ENCODE results near the gene UBE2H. TPM values are rescaled to one million over a fixed set of nuclear protein-coding genes. Genes with fewer than 3 reads are reported as not detected.
"Not testable (repeated sequence)": the region's sequence is repeated elsewhere in the genome, so short reads cannot be mapped to it uniquely, and the experiment has no call there.

The UBE2H gene
- total RNA-seq, 1 experiment from 2014 or later = 34.7 TPM

DNA sequence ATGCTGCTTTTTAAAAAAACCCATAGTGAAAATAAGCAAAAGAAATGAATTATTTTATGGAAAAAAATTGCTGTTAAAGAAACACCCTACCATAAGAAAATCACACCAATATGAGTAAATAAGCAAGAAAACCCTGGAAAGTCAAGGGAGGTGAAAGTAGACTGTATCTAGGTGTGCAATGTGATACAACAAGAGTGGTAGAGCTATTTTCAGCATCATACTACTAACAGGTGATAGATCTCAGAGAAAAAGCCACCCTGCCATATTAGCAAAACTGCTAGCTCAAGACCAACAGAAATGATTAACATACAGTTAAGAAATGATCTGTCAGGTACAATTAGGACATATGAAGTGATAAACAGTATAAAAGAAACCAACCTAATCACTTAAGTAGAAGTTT lies 54.8 kb downstream of the UBE2H start:
- peaks cover 33% of the 10 kb centered on the region for H3K4me1 ChIP-seq (ENCODE audit: low read length)
- no peak overlapping the region for H3K9ac ChIP-seq (ENCODE audit: low read length)
- H2AFZ ChIP-seq (ENCODE audit: low read length) = no peak overlapping the region
- no peak overlapping the region for H3K4me3 ChIP-seq (ENCODE audit: low read length)
- H3K79me2 ChIP-seq (ENCODE audit: low read length) = peaks cover 77% of the 10 kb centered on the region
- peaks cover 5% of the 10 kb centered on the region; the same call in 1 of the 2 replicates for H4K20me1 ChIP-seq (ENCODE audit: insufficient read depth, low read depth, low read length)
- no peaks in the 10 kb centered on the region for H3K27me3 ChIP-seq (ENCODE audit: low read length)
- no peak overlapping the region for H3K27ac ChIP-seq (ENCODE audit: low read length)
- DNase-seq = no peak
- H3K9me2 ChIP-seq (replicated peaks; ENCODE audit: insufficient read depth, low read length) = no peaks in the 10 kb centered on the region
- peak overlapping the region; percentile 8 for H3K4me2 ChIP-seq (ENCODE audit: low read depth, low read length, poor library complexity, severe bottlenecking)
- peaks cover 3% of the 10 kb centered on the region; the same call in 1 of the 2 replicates for H3K36me3 ChIP-seq (ENCODE audit: insufficient read depth, low read length)
- no peaks in the 10 kb centered on the region for H3K9me3 ChIP-seq (ENCODE audit: low read length)

DNA sequence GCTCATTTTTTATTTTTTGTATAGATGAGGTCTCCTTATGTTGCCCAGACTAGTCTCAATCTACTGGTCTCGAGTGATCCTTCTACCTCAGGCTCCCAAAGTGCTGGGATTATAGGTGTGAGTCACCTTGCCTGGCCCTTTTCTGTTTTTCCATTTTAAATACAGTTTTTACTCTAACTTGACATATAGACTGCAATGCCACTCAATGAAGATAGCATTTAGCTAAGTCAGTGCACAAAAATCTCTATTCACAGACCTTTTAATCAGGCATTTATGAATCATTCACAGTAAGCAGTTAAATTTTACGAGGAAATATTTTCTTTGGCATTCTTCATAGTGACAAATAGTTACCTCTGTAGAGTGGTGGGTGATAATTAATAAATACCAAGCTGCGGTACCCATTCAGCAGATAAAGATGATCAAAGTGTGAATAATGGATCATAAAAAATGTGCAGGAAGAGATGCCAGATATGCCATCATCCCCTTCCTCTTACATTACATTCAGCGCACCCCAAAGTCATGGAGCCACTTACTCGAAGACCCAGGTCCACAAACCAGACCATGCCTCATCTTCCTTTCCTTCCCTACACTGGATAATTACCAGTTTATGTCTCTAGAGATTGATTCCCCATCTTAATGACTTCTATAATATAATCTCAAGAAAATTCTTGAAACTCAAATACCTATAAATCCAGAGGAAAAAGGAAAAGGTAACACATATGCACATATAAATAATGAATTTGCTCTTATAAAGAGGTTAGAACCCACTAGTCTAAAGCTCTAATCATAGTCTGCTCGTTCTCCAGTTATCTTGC lies 56.0 kb downstream of the UBE2H start:
- Histone ChIP-seq H3K4me2 (ENCODE audit: low read depth, low read length, poor library complexity, severe bottlenecking) (peak overlapping the region; percentile 8), H3K4me1 (ENCODE audit: low read length) (peaks cover 36% of the 10 kb centered on the region), H3K9ac (ENCODE audit: low read length) (no peak overlapping the region), H2AFZ (ENCODE audit: low read length) (no peak overlapping the region), H3K27me3 (ENCODE audit: low read length) (no peaks in the 10 kb centered on the region), H3K4me3 (ENCODE audit: low read length) (no peak overlapping the region), H3K9me2 (replicated peaks; ENCODE audit: insufficient read depth, low read length) (no peaks in the 10 kb centered on the region), H3K79me2 (ENCODE audit: low read length) (peaks cover 75% of the 10 kb centered on the region), H4K20me1 (ENCODE audit: insufficient read depth, low read depth, low read length) (no peaks in the 10 kb centered on the region), H3K36me3 (ENCODE audit: insufficient read depth, low read length) (peaks cover 3% of the 10 kb centered on the region; the same call in 1 of the 2 replicates), H3K27ac (ENCODE audit: low read length) (no peak overlapping the region), H3K9me3 (ENCODE audit: low read length) (no peaks in the 10 kb centered on the region)
- DNase-seq = no peak

GRCh38 chr7:129894184-129894583 lies 58.6 kb downstream of the UBE2H start:
- not testable (repeated sequence) for H3K4me3 ChIP-seq (ENCODE audit: low read length); H3K4me2 ChIP-seq (ENCODE audit: low read depth, low read length, poor library complexity, severe bottlenecking); H3K9ac ChIP-seq (ENCODE audit: low read length); H3K27ac ChIP-seq (ENCODE audit: low read length); H2AFZ ChIP-seq (ENCODE audit: low read length); H3K36me3 ChIP-seq (ENCODE audit: insufficient read depth, low read length); H3K27me3 ChIP-seq (ENCODE audit: low read length); H3K9me3 ChIP-seq (ENCODE audit: low read length); H4K20me1 ChIP-seq (ENCODE audit: insufficient read depth, low read depth, low read length); H3K9me2 ChIP-seq (replicated peaks; ENCODE audit: insufficient read depth, low read length); DNase-seq
- Histone ChIP-seq H3K79me2 (ENCODE audit: low read length) (peaks cover 80% of the 10 kb centered on the region), H3K4me1 (ENCODE audit: low read length) (peaks cover 31% of the 10 kb centered on the region)

DNA sequence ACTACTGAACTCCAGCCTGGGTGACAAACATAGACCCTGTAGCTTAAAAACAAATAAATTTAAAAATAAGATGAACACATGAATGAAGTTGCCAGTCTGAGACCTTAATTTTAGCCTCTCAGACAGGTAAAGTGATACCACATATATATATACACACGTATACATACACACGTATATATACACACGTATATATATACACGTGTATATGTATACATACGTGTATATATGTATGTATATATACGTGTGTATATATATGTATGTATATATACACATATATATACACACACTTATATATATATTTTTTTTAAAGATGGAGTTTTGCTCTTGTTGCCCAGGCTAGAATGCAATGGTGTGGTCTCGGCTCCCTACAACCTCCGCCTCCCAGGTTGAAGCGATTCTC lies 62.7 kb downstream of the UBE2H start:
- no peak for DNase-seq
- H3K9ac ChIP-seq (ENCODE audit: low read length) = no peak overlapping the region
- peaks cover 8% of the 10 kb centered on the region for H3K4me1 ChIP-seq (ENCODE audit: low read length)
- no peaks in the 10 kb centered on the region for H3K9me2 ChIP-seq (replicated peaks; ENCODE audit: insufficient read depth, low read length)
- H3K4me3 ChIP-seq (ENCODE audit: low read length) = no peak overlapping the region
- H3K4me2 ChIP-seq (ENCODE audit: low read depth, low read length, poor library complexity, severe bottlenecking) = no peak overlapping the region
- H3K36me3 ChIP-seq (ENCODE audit: insufficient read depth, low read length) = no peaks in the 10 kb centered on the region
- no peaks in the 10 kb centered on the region for H3K9me3 ChIP-seq (ENCODE audit: low read length)
- no peaks in the 10 kb centered on the region for H4K20me1 ChIP-seq (ENCODE audit: insufficient read depth, low read depth, low read length)
- H2AFZ ChIP-seq (ENCODE audit: low read length) = no peak overlapping the region
- H3K27ac ChIP-seq (ENCODE audit: low read length) = no peak overlapping the region
- peaks cover 63% of the 10 kb centered on the region for H3K79me2 ChIP-seq (ENCODE audit: low read length)
- no peaks in the 10 kb centered on the region for H3K27me3 ChIP-seq (ENCODE audit: low read length)

- Histone ChIP-seq H3K4me3 (ENCODE audit: low read length) (no peak overlapping the region), H3K27ac (ENCODE audit: low read length) (no peak overlapping the region), H3K36me3 (ENCODE audit: insufficient read depth, low read length) (no peaks in the 10 kb centered on the region), H3K4me1 (ENCODE audit: low read length) (peaks cover 8% of the 10 kb centered on the region), H3K9me2 (replicated peaks; ENCODE audit: insufficient read depth, low read length) (no peaks in the 10 kb centered on the region), H3K4me2 (ENCODE audit: low read depth, low read length, poor library complexity, severe bottlenecking) (no peak overlapping the region), H3K9me3 (ENCODE audit: low read length) (no peaks in the 10 kb centered on the region), H4K20me1 (ENCODE audit: insufficient read depth, low read depth, low read length) (no peaks in the 10 kb centered on the region), H3K79me2 (ENCODE audit: low read length) (peaks cover 60% of the 10 kb centered on the region), H3K9ac (ENCODE audit: low read length) (no peak overlapping the region), H3K27me3 (ENCODE audit: low read length) (no peaks in the 10 kb centered on the region), H2AFZ (ENCODE audit: low read length) (no peak overlapping the region)
- DNase-seq = no peak
Measured at GRCh38 chr7:129889133-129889844, 63.5 kb downstream of the UBE2H start.

DNA sequence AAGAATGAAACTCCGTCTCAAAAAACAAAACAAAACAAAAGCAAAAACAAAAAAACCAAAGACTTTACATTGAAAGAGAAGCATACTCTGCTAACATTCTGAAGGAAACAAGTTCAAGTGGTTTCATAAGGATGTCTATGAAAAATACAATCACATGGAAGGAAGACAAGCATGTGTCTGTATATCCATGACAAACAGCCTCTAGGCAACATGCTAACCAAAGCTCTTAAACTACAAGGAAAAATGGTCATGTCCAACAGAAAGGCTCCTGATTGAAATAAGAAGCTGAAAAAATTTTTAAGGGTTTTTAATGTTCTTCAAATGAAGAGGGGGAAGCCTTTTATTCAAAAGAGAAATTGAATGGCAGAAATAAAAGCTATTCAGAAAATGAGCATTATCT lies 64.9 kb downstream of the UBE2H start:
- H3K27ac ChIP-seq (ENCODE audit: low read length) = no peak overlapping the region
- H3K27me3 ChIP-seq (ENCODE audit: low read length) = no peaks in the 10 kb centered on the region
- no peak overlapping the region for H3K4me2 ChIP-seq (ENCODE audit: low read depth, low read length, poor library complexity, severe bottlenecking)
- H3K9me3 ChIP-seq (ENCODE audit: low read length) = no peaks in the 10 kb centered on the region
- no peak for DNase-seq
- no peak overlapping the region for H3K9ac ChIP-seq (ENCODE audit: low read length)
- no peaks in the 10 kb centered on the region for H3K36me3 ChIP-seq (ENCODE audit: insufficient read depth, low read length)
- peaks cover 53% of the 10 kb centered on the region for H3K79me2 ChIP-seq (ENCODE audit: low read length)
- peaks cover 2% of the 10 kb centered on the region for H3K4me1 ChIP-seq (ENCODE audit: low read length)
- no peak overlapping the region for H2AFZ ChIP-seq (ENCODE audit: low read length)
- no peak overlapping the region for H3K4me3 ChIP-seq (ENCODE audit: low read length)
- H3K9me2 ChIP-seq (replicated peaks; ENCODE audit: insufficient read depth, low read length) = no peaks in the 10 kb centered on the region
- no peaks in the 10 kb centered on the region for H4K20me1 ChIP-seq (ENCODE audit: insufficient read depth, low read depth, low read length)

GRCh38 chr7:129886818-129887186 lies 66.0 kb downstream of the UBE2H start:
- Histone ChIP-seq H3K9ac (ENCODE audit: low read length) (no peak overlapping the region), H3K27ac (ENCODE audit: low read length) (no peak overlapping the region), H3K4me3 (ENCODE audit: low read length) (no peak overlapping the region), H3K9me3 (ENCODE audit: low read length) (no peaks in the 10 kb centered on the region), H3K4me2 (ENCODE audit: low read depth, low read length, poor library complexity, severe bottlenecking) (no peak overlapping the region), H3K4me1 (ENCODE audit: low read length) (no peaks in the 10 kb centered on the region), H4K20me1 (ENCODE audit: insufficient read depth, low read depth, low read length) (no peaks in the 10 kb centered on the region), H2AFZ (ENCODE audit: low read length) (no peak overlapping the region), H3K79me2 (ENCODE audit: low read length) (peaks cover 55% of the 10 kb centered on the region), H3K27me3 (ENCODE audit: low read length) (no peaks in the 10 kb centered on the region), H3K9me2 (replicated peaks; ENCODE audit: insufficient read depth, low read length) (no peaks in the 10 kb centered on the region), H3K36me3 (ENCODE audit: insufficient read depth, low read length) (no peaks in the 10 kb centered on the region)
- no peak for DNase-seq

- Histone ChIP-seq H2AFZ (ENCODE audit: low read length) (no peak overlapping the region), H3K9me3 (ENCODE audit: low read length) (no peaks in the 10 kb centered on the region), H3K9me2 (replicated peaks; ENCODE audit: insufficient read depth, low read length) (no peaks in the 10 kb centered on the region), H3K9ac (ENCODE audit: low read length) (no peak overlapping the region), H3K79me2 (ENCODE audit: low read length) (peaks cover 54% of the 10 kb centered on the region), H3K4me1 (ENCODE audit: low read length) (no peaks in the 10 kb centered on the region), H3K4me2 (ENCODE audit: low read depth, low read length, poor library complexity, severe bottlenecking) (no peak overlapping the region), H4K20me1 (ENCODE audit: insufficient read depth, low read depth, low read length) (no peaks in the 10 kb centered on the region), H3K4me3 (ENCODE audit: low read length) (no peak overlapping the region), H3K27ac (ENCODE audit: low read length) (no peak overlapping the region), H3K27me3 (ENCODE audit: low read length) (no peaks in the 10 kb centered on the region), H3K36me3 (ENCODE audit: insufficient read depth, low read length) (no peaks in the 10 kb centered on the region)
- DNase-seq = no peak
Measured at GRCh38 chr7:129886167-129886817, 66.5 kb downstream of the UBE2H start.

Data from Karpas-422 (cell line).